ENCODE results near the gene GABRE.
A peak's percentile ranks its signal among the peaks of the same experiment; 100 is the strongest.

The GABRE gene

DNA sequence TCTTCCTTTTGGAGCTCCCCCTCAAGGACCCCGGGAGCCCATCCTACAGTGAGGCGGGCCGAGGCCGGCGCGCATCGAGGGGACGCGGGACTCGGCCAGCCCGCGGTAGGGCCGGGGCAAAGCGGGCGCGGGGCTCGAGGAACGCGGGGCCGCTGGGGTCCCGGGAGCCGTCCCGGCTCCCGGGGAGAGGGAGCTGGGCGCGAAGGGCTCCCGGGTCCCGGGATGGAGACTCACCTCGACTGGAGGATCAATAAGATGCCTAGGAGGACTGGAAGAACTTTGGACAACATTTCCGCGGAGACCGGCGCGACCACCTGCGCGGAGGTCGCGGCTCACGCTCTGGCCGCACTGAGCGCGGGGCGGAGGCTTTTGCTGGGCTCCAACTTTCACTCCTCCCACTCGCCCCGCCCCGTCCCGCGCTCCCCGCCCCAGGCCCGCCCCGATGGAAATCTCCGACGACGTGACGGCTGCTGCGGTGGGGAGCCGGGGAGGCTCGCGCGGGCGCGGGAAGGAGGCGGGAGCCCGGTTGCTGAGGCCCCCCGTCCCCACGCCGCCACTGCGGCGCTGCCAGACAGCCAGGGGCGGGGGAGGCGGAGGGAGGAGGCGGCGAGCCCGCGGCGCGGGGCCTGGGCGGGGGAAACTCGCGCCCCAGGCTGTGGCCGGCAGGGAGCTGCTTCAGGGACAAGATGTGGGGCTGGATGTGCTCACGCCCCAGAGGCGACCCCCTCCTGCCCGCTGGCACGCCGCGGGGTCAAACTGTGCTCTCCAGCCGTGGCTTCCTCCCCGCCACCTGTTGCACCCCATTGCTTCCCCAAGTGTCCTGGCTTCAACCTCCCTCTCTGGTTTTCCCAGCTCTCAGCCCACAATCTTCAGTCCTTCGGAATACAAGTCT, at the start of gene GABRE:
GABRE (minus strand) TSS at position 341 of the 892 bp plus-strand sequence; CDS start at position 290, 51 bp downstream.
- peak; percentile 81 for DNase-seq

- DNase-seq, result no peak
Measured at GRCh38 chrX:152020888-152021287, 46.4 kb upstream of the GABRE start.

DNA sequence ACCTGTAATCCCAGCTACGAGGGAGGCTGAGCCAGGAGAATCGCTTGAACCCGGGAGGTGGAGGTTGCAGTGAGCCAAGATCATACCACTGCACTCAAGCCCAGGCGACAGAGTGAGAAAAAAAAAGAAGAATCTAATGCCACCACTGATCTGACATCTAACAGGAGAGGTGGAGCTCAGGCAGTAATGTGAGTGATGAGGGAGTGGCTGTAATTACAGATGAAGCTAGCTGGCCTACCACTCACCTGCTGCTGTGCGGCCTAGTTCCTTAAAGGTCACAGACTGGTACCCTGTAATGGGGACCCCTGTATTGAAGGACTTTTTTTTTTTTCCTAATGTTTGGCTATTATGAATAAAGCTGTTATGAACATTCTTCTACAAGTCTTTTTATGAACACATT, 25.3 kb upstream of the GABRE start:
- DNase-seq, result no peak

GRCh38 chrX:151997539-151997938, 23.1 kb upstream of the GABRE start:
- DNase-seq, result no peak

DNA sequence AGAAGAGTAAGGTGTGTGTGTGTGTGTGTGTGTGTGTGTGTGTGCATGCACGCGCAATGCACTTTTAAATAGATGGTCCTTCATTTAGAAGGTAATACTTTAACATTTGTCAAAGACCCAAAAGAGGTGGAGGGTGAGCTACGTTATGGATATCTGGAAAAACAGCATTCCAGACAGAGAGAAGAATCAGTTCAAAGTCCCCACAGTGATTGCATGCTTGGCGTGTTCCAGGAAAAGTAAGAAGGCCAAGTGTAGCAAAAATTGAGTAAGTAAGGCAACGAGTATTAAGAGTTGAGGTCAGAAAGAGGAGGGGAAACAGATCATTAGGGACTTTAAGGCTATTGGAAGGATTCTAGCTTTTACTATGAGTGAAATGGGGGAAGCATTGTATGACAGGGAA, 21.9 kb upstream of the GABRE start:
- no peak for DNase-seq

- no peak for DNase-seq
Measured at GRCh38 chrX:151994476-151994875, 20.0 kb upstream of the GABRE start.

- DNase-seq, result no peak
Measured at GRCh38 chrX:151988706-151989299, 14.3 kb upstream of the GABRE start.

GRCh38 chrX:151987108-151987507, 12.6 kb upstream of the GABRE start:
- no peak for DNase-seq

GRCh38 chrX:151985955-151986354, 11.5 kb upstream of the GABRE start:
- no peak for DNase-seq

GRCh38 chrX:151985531-151985930, 11.1 kb upstream of the GABRE start:
- no peak for DNase-seq

- DNase-seq, result no peak
Measured at GRCh38 chrX:151984902-151985301, 10.4 kb upstream of the GABRE start.

DNA sequence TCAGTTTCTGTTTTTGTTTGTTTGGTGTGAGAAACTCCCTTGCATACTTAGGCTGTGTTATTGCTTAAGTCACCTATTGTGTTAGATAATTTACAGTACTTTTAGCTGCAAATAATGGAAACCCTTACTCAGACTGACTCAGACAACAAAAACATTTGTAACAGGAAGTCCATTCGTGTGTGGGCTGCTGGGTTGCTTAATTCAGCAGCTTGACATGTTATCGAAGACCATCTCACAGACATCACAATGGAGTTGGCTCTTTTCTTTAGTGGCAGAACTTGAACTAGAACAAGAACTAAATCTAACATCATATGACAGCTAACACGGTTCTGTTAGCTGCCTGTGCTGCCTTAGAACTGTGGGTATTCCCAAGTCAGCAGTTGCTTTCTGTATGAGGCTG, 9.9 kb upstream of the GABRE start:
- DNase-seq, result no peak

- DNase-seq, result no peak
Measured at GRCh38 chrX:151983186-151983585, 8.7 kb upstream of the GABRE start.

- no peak for DNase-seq
Measured at GRCh38 chrX:151982222-151982621, 7.7 kb upstream of the GABRE start.

DNA sequence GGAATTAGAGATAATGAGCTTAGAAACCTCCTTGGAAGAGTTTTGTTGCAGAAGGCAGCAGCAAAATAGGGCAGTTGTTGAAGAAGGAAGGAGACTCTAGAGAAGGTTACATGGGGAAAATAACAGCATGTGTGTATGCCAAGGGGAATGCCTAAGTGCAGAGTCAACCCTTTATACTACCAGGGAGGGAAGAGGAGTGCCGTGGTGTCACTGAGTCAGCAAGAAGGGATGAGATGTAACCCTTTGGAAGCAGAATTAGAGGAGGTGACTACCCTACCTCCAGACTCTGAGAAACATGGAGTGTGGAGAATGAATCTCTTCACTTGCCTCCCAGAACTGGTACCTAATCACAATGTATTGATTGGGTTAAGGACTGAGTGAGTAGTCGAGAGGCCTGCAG, 6.7 kb upstream of the GABRE start:
- no peak for DNase-seq

DNA sequence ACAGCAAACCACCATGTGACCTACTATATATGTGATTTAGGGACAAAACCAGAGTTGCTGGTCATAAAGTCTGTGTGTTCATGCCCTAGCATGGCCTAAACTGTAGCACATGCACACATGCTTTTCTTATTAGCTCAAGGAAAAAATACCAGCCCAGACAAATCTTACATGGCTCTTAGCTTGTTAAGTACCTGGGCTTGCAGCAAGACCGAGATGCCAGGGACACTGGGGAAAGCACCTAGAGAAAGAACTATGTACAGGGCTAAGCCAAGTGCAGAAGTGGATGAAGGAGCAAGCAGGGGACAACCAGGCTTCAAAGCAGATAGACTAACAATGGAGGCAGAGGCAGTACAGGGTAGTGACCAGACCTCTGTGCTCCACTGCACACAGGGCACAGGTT, 3.4 kb upstream of the GABRE start:
- DNase-seq, result no peak

GRCh38 chrX:151977009-151977408, 2.5 kb upstream of the GABRE start:
- no peak for DNase-seq

DNA sequence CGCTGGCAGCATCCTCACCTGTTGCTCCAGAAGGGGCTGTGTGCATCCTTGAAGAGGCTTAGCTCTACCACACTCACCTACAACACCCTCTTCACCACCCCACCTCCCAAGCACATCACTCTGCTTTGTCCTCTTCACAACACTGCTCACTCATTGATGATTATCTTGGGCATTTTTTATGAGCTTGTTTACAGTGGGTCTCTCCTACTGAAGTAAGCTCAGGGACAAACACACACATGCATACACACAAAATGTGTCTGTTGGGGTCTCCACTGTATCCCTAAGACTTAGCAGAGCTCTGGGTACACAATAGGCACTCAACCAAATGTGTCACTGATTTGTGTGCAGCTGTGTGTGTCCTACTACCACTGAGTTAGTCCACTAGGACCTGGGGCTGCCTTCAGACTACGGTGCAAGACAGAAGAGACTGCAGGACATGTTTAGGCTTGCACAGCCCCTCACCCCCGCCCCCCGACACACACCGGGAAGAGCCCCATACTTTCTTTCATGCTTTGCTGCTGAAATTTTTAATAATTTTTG, 1.3 kb upstream of the GABRE start:
- DNase-seq, result no peak

DNA sequence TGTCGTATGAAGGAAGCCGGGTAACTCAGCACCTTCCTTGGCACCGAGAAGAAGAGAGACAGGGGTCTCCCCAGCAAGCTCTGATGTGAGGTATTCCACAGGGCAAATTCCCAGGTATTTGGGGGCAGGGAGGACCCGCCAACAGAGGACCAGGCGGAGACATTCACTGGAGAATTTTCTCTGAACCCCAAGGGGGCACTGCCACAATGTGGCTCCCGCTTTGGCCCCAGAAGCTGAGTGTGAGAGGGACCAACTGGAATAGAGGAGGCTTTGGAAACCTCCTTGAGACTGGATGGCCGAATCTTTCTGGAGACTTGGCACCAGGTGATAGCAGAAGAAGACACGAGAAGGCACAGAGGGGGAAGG, 735 bp upstream of the GABRE start:
- no peak for DNase-seq

GRCh38 chrX:151973851-151974335, 583 bp downstream of the GABRE start:
- DNase-seq, result peak; percentile 45

DNA sequence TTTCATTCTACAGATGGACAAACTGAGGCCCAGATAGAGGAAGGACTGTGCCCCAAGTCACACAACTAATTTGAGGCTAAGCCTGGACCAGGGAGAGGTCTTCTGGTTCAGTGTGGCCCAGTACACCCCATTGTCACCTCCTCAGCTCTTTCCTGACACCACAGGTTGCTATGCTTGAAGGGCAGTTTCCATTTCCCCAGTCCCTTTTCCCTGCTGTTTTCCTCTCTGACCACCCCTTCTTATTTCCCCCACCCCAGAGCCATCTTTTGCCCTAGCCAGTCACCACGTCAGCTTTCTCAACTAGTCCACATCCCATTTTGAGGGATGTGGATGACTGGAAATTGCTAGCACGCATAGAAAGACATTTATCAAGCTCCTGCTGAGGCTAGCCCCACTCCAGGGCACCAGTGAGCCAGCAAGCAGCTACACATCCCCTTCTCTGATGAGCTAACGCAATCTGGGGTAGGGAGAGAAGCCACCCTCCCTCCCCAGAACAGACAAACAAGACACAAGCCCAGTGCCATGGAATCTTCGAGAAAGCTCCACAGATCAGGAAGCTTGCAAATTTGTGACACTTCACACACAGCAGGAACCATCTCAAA, 1.3 kb downstream of the GABRE start:
- no peak for DNase-seq

GRCh38 chrX:151970661-151971060, 3.8 kb downstream of the GABRE start:
- peak; percentile 46 for DNase-seq

GRCh38 chrX:151970027-151970426, 4.4 kb downstream of the GABRE start:
- no peak for DNase-seq

- no peak for DNase-seq
Measured at GRCh38 chrX:151966236-151966635, 8.2 kb downstream of the GABRE start.

Measured in right forelimb (tissue), 1 donor.